Loucy (cell line): Measurements from ENCODE around the gene C10orf105.

Source experiments
- H2AFZ ChIP-seq: fragments of 200-600 bp; sonication (generic); 2 replicates; pipeline ENCODE4 v1.6.0; 2016; ENCODE audit warnings: antibody characterized with exemption, mild to moderate bottlenecking, low read length, moderate library complexity
- H3F3A ChIP-seq: fragments of 200-600 bp; 2 replicates; pipeline ENCODE4 v1.6.0; 2016; ENCODE audit warnings: antibody characterized with exemption, low read depth, mild to moderate bottlenecking
- H3K27me3 ChIP-seq: fragments of 200-600 bp; sonication (generic); 2 replicates; pipeline ENCODE4 v1.6.1; 2014; ENCODE audit warnings: low read length, mild to moderate bottlenecking; ENCODE audit not compliant: insufficient read depth, poor library complexity, severe bottlenecking
- H3K36me3 ChIP-seq: fragments of 200-600 bp; sonication (generic); 2 replicates; pipeline ENCODE4 v1.6.1; 2016; ENCODE audit warnings: low read length; ENCODE audit not compliant: insufficient read depth
- H3K4me1 ChIP-seq: fragments of 200-600 bp; sonication (generic); 2 replicates; pipeline ENCODE4 v1.5.1; 2014; ENCODE audit warnings: low read length, mild to moderate bottlenecking; ENCODE audit not compliant: insufficient read depth, poor library complexity, severe bottlenecking
- H3K4me2 ChIP-seq: fragments of 200-600 bp; sonication (generic); 2 replicates; pipeline ENCODE4 v1.6.0; 2014; ENCODE audit warnings: antibody characterized with exemption, low read length, low read depth, mild to moderate bottlenecking; ENCODE audit not compliant: poor library complexity, severe bottlenecking
- H3K4me3 ChIP-seq: fragments of 200-600 bp; sonication (generic); 2 replicates; pipeline ENCODE4 v1.5.1; 2014; ENCODE audit warnings: low read length, mild to moderate bottlenecking, mixed read lengths; ENCODE audit not compliant: poor library complexity, severe bottlenecking
- H3K79me2 ChIP-seq: fragments of 200-600 bp; sonication (generic); 2 replicates; pipeline ENCODE4 v1.6.1; 2014; ENCODE audit warnings: low read length; ENCODE audit not compliant: insufficient read depth
- H3K9ac ChIP-seq: fragments of 200-600 bp; sonication (generic); 2 replicates; pipeline ENCODE4 v1.6.0; 2014; ENCODE audit warnings: mild to moderate bottlenecking, low read depth, low read length, moderate library complexity; ENCODE audit not compliant: poor library complexity, severe bottlenecking
- H3K9me2 ChIP-seq: fragments of 200-600 bp; sonication (generic); replicated peaks from 2 replicates; pipeline ENCODE4 v1.6.1; 2016; ENCODE audit warnings: low read depth, low read length, mixed read lengths
- H3K9me3 ChIP-seq: fragments of 200-600 bp; sonication (generic); 2 replicates; pipeline ENCODE4 v1.6.1; 2014; ENCODE audit warnings: mild to moderate bottlenecking, antibody characterized with exemption, low read length, low read depth; ENCODE audit not compliant: insufficient read depth
- H4K20me1 ChIP-seq: fragments of 200-600 bp; sonication (generic); 2 replicates; pipeline ENCODE4 v1.6.0; 2014; ENCODE audit warnings: antibody characterized with exemption, low read length, mild to moderate bottlenecking; ENCODE audit not compliant: insufficient read depth, poor library complexity, severe bottlenecking
- EZH2phosphoT487 ChIP-seq: fragments of 200-600 bp; IDR thresholded peaks from 2 replicates; pipeline ENCODE4 v1.6.1; 2018; ENCODE audit warnings: antibody characterized with exemption, mild to moderate bottlenecking, moderate library complexity, borderline replicate concordance
- TF ChIP-seq, protein P1 (sequence below): fragments of 200-600 bp; sonication (generic); conservative IDR thresholded peaks from 2 replicates; pipeline ENCODE4 v1.5.1; 2014; ENCODE audit warnings: mild to moderate bottlenecking, antibody characterized with exemption, low read length

C10orf105 gene

DNA sequence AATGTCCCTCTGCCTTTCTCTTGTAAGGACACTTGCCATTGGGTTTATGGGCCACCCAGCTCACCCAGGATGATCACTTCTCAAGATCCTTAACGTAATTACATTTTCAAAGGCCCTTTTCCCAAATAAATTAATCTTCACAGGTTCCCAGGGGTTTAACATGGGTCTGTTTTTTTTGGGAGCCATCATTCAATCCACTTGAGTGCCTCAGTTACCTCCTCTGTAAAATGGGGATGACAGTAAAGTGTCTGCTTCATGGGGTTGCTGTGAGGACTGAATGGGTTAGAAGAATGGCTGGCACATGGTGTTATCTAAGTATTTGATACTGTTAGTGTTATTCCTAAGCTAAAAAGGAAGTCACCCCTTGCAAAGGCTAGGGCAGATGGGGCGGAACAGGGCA lies 7.4 kb downstream of the C10orf105 start:
- H3K36me3 ChIP-seq = no peaks in the 10 kb centered on the region
- H3K27me3 ChIP-seq = no peaks in the 10 kb centered on the region
- peaks cover 25% of the 10 kb centered on the region for H3K4me1 ChIP-seq
- H3K79me2 ChIP-seq = no peaks in the 10 kb centered on the region
- H3K9me3 ChIP-seq = no peaks in the 10 kb centered on the region
- no peaks in the 10 kb centered on the region for H3F3A ChIP-seq
- no peak overlapping the region for H2AFZ ChIP-seq
- TF ChIP-seq EZH2phosphoT487 = no peak
- TF ChIP-seq, protein P1, sequence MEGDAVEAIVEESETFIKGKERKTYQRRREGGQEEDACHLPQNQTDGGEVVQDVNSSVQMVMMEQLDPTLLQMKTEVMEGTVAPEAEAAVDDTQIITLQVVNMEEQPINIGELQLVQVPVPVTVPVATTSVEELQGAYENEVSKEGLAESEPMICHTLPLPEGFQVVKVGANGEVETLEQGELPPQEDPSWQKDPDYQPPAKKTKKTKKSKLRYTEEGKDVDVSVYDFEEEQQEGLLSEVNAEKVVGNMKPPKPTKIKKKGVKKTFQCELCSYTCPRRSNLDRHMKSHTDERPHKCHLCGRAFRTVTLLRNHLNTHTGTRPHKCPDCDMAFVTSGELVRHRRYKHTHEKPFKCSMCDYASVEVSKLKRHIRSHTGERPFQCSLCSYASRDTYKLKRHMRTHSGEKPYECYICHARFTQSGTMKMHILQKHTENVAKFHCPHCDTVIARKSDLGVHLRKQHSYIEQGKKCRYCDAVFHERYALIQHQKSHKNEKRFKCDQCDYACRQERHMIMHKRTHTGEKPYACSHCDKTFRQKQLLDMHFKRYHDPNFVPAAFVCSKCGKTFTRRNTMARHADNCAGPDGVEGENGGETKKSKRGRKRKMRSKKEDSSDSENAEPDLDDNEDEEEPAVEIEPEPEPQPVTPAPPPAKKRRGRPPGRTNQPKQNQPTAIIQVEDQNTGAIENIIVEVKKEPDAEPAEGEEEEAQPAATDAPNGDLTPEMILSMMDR = no peak
- no peak overlapping the region for H3K4me3 ChIP-seq
- H3K9ac ChIP-seq = no peak overlapping the region
- no peaks in the 10 kb centered on the region for H4K20me1 ChIP-seq
- H3K4me2 ChIP-seq = no peak overlapping the region
- no peaks in the 10 kb centered on the region for H3K9me2 ChIP-seq

DNA sequence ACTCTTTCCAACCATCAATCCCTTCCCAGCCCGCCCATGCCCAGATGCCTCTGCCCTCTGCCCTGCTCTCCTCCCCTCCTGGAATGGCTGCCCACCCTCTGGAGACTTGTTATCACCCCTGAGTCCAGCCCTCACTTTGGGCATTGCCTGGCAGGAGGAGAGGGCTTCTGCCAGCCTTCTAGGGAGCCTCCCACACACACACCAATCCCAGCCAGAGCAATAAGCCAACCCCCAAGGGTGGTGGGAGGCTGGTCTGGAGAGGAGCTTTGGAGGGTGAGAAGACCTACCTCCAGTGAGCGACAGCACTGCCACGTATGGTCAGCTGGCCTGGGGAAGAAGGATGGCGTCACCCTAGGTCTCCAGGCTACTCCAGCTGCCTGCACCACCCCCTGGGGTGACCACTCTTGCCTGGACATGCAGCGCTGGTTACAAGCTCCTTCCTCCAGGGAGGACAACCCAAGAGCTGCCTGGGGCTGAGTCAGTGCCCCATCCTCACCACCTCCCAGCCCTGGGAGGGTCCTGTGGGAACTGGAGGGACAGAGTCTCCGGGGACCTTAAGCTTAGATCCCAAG lies 8.4 kb downstream of the C10orf105 start:
- H3K9me3 ChIP-seq = no peaks in the 10 kb centered on the region
- H3F3A ChIP-seq = no peaks in the 10 kb centered on the region
- H3K27me3 ChIP-seq = no peaks in the 10 kb centered on the region
- no peak overlapping the region for H3K4me3 ChIP-seq
- H3K9me2 ChIP-seq = no peaks in the 10 kb centered on the region
- H3K4me2 ChIP-seq = no peak overlapping the region
- H3K4me1 ChIP-seq = peaks cover 25% of the 10 kb centered on the region
- TF ChIP-seq, protein P1 = no peak
- TF ChIP-seq EZH2phosphoT487 = no peak
- no peaks in the 10 kb centered on the region for H3K79me2 ChIP-seq
- no peak overlapping the region for H2AFZ ChIP-seq
- H4K20me1 ChIP-seq = no peaks in the 10 kb centered on the region
- H3K9ac ChIP-seq = no peak overlapping the region
- no peaks in the 10 kb centered on the region for H3K36me3 ChIP-seq

DNA sequence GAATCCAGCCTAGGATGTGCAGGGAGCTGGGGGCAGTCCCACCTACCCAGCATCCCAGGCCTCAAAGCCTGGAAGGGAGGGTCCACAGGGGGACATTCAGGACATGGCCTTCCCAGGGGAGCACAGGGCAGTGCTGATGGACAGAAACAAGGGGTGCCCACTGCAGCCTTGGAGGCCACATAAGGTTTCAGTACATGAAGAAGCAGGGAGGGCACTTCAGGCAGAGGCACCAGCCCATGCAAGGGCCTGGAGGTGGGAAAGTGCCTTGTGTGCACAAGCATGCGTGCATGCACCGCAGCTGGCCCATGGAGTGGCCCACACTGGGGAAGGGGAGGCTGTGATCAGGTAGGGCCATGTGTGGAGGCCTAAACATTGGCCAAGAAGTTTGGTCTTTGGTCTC lies 9.1 kb downstream of the C10orf105 start:
- Histone ChIP-seq H3K36me3 (no peaks in the 10 kb centered on the region), H2AFZ (no peak overlapping the region), H3K9me3 (no peaks in the 10 kb centered on the region), H3K4me3 (no peak overlapping the region), H3K4me1 (peaks cover 25% of the 10 kb centered on the region), H3K9ac (no peak overlapping the region), H4K20me1 (no peaks in the 10 kb centered on the region), H3K4me2 (no peak overlapping the region), H3K27me3 (no peaks in the 10 kb centered on the region), H3K79me2 (no peaks in the 10 kb centered on the region), H3K9me2 (no peaks in the 10 kb centered on the region), H3F3A (no peaks in the 10 kb centered on the region)
- TF ChIP-seq, protein P1 = no peak
- TF ChIP-seq EZH2phosphoT487 = no peak
